Spleen (tissue), 11 donors: ENCODE data around the gene STRN4. TPM values are rescaled to one million over a fixed set of nuclear protein-coding genes. Genes with fewer than 3 reads are reported as not detected.
A peak's percentile ranks its signal among the peaks of the same experiment; 100 is the strongest.

Experiments
- DNase-seq: peaks from one replicate; pipeline ENCODE4 v3.0.0-alpha.2; 2020
- H3K27ac ChIP-seq, 8 donors: fragments of 200-600 bp; sonication (generic) in 7 of 8; 1 replicate in 4 of 8; 2 replicates in 4 of 8; pipeline versions ENCODE4 v1.5.0 to v1.8.0; 2016 to 2021; ENCODE audit warnings: inconsistent platforms in 4 of 8, mild to moderate bottlenecking in 4 of 8, moderate library complexity in 1 of 8
- H3K27me3 ChIP-seq, 7 donors: fragments of 200-600 bp; sonication (generic) in 6 of 7; replicated peaks in 1 of 7; 1 replicate in 4 of 7; 2 replicates in 3 of 7; pipeline versions ENCODE4 v1.5.0 to v1.8.0; 2016 to 2021; ENCODE audit warnings: inconsistent platforms in 3 of 7, mild to moderate bottlenecking in 1 of 7
- H3K36me3 ChIP-seq, 6 donors: fragments of 200-600 bp; sonication (generic) in 5 of 6; 1 replicate in 4 of 6; 2 replicates in 2 of 6; pipeline versions ENCODE4 v1.5.0 to v1.8.0; 2016 to 2021; ENCODE audit warnings: inconsistent platforms in 2 of 6
- H3K4me1 ChIP-seq, 6 donors: fragments of 200-600 bp; sonication (generic) in 5 of 6; 1 replicate in 3 of 6; 2 replicates in 3 of 6; pipeline versions ENCODE4 v1.5.0 to v1.8.0; 2016 to 2021; ENCODE audit warnings: inconsistent platforms in 3 of 6
- H3K4me3 ChIP-seq, 8 donors: fragments of 200-600 bp; sonication (generic) in 7 of 8; 1 replicate in 4 of 8; 2 replicates in 4 of 8; pipeline versions ENCODE4 v1.5.0 to v1.8.0; 2016 to 2021; ENCODE audit warnings: inconsistent platforms in 4 of 8, mild to moderate bottlenecking in 4 of 8, moderate library complexity in 2 of 8
- H3K9me3 ChIP-seq, 8 donors: fragments of 200-600 bp; sonication (generic) in 7 of 8; 1 replicate in 4 of 8; 2 replicates in 4 of 8; pipeline versions ENCODE4 v1.5.0 to v1.8.0; 2016 to 2021; ENCODE audit warnings: inconsistent platforms in 4 of 8
- CTCF ChIP-seq, 11 experiments: fragments of 200-600 bp in 7 of 11; fragments of 450-650 bp in 4 of 11; sonication (generic) in 4 of 11; IDR thresholded peaks in 8 of 11; conservative IDR thresholded peaks in 3 of 11; 1 replicate in 7 of 11; 2 replicates in 4 of 11; pipeline versions ENCODE4 v1.4.0 to v1.8.0; 2016 to 2021; ENCODE audit warnings: antibody characterized with exemption in 11 of 11, inconsistent platforms in 4 of 11, mild to moderate bottlenecking in 1 of 11
- POLR2A ChIP-seq, 3 donors: fragments of 450-650 bp; IDR thresholded peaks; one replicate each; pipeline ENCODE4 v1.5.1; 2017; ENCODE audit warnings: antibody characterized with exemption in 3 of 3, mild to moderate bottlenecking in 1 of 3
- POLR2AphosphoS5 ChIP-seq, 3 donors: sonication (generic); formaldehyde crosslinking; IDR thresholded peaks; one replicate each; pipeline ENCODE4 v1.5.1; 2017; ENCODE audit warnings: antibody characterized with exemption in 3 of 3
- WGBS, 5 donors: extraction: QIAGEN DNeasy Blood & Tissue Kit in 3 of 5; methylation state at CpG; one replicate each; pipeline versions ENCODE4 v1.1.5 to v1.1.7; 2013 to 2018; 5-methylcytosine and 5-hydroxymethylcytosine counted together
- intact Hi-C: fragments of 100-400 bp; cut with DNase I; formaldehyde crosslinking; loops from one replicate; pipeline ENCODE4 v1.15.0; 2023; ENCODE audit warnings: low total_unique reads
- polyA plus RNA-seq, 3 donors: library from polyadenylated mRNA; stranded (reverse); fragments of 200-250 nt; gene quantifications; one replicate each; pipeline ENCODE4 v1.2.1, GENCODE V29; 2013
- total RNA-seq, 7 donors: library from RNA; depleted of rRNA in 3 of 7; stranded (reverse); fragments of >200 nt in 3 of 7; fragmentation: NEBNext Ultra II Directional in 4 of 7; extraction: Animal tissue kit (Norgen Biotek cat#: 25700) in 4 of 7; gene quantifications; one replicate each; pipeline versions ENCODE4 v1.1.0 to v1.2.1, GENCODE V29; 2016 to 2021
- donor health status: healthy with polysubstance abuse.
- donor health status: DM: no; HTN: no; CAD: no; lungs with moderate emphysema.
- donor health status: DM: no; HTN: no; CAD: no.
- donor health status: Bipolar disorder and iron deficiency.
- donor health status: healthy.
- donor health status: DM: no; HTN: no; CAD: no.
- donor health status: DM: yes; HTN: yes; CAD: no.

Gene STRN4
- total and polyA plus RNA-seq, 10 donors, result 28.2 to 143 (median 96.6) TPM

GRCh38 chr19:46727757-46728156, 18.5 kb downstream of the STRN4 start:
- Histone ChIP-seq H3K4me3 (peak overlapping the region in 3 of 8 donors; percentile 3 to 57 (median 33)), H3K4me1 (peaks cover 47 to 100% (median 86%) of the 10 kb centered on the region in 6 donors), H3K9me3 (no peaks in the 10 kb centered on the region), H3K36me3 (peaks cover 0 to 100% (median 88%) of the 10 kb centered on the region in 6 donors), H3K27me3 (no peaks in the 10 kb centered on the region), H3K27ac (peak overlapping the region; percentile 32 to 93 (median 67))
- DNase-seq, result peak; percentile 69
- intact Hi-C loops, result loop anchor here (2.0 kb wide), 1 partner anchor 23 kb away; no protein-coding TSS in a partner anchor
- WGBS, 5 donors, result 61 to 83% (median 74%) methylated on average over 5 to 11 of the region's 11 CpGs
- TF ChIP-seq CTCF (IDR thresholded peaks at IDR 0.05 in 8 of 11, conservative IDR thresholded peaks at IDR 0.05 in 3 of 11) (no peak), POLR2AphosphoS5 (IDR thresholded peaks at IDR 0.05) (no peak), POLR2A (IDR thresholded peaks at IDR 0.05) (no peak)

GRCh38 chr19:46726971-46727501, 19.2 kb downstream of the STRN4 start:
- TF ChIP-seq POLR2A (IDR thresholded peaks at IDR 0.05) (no peak), POLR2AphosphoS5 (IDR thresholded peaks at IDR 0.05) (peak in 2 of 3 donors; percentile 33 to 47)
- peak; percentile 78 for DNase-seq

GRCh38 chr19:46726551-46726950, 19.7 kb downstream of the STRN4 start:
- no peak for DNase-seq
- intact Hi-C loops, result no loop called here
- Histone ChIP-seq H3K36me3 (peaks cover 0 to 100% (median 90%) of the 10 kb centered on the region in 6 donors), H3K27me3 (no peaks in the 10 kb centered on the region), H3K4me1 (peaks cover 48 to 100% (median 87%) of the 10 kb centered on the region in 6 donors), H3K9me3 (no peaks in the 10 kb centered on the region), H3K27ac (peak overlapping the region in 7 of 8 donors; percentile 20 to 93 (median 73)), H3K4me3 (peak overlapping the region in 2 of 8 donors; percentile 33 to 57)
- 65 to 83% (median 81%) methylated on average over 6 to 10 of the region's 10 CpGs for WGBS, 5 donors
- no peak for TF ChIP-seq CTCF (IDR thresholded peaks at IDR 0.05 in 8 of 11, conservative IDR thresholded peaks at IDR 0.05 in 3 of 11)
- no peak for TF ChIP-seq POLR2A (IDR thresholded peaks at IDR 0.05)
- no peak for TF ChIP-seq POLR2AphosphoS5 (IDR thresholded peaks at IDR 0.05)

More at GRCh38 chr19:46726971-46727501, 19.2 kb downstream of the STRN4 start:
- Histone ChIP-seq H3K9me3 (no peaks in the 10 kb centered on the region), H3K36me3 (peaks cover 0 to 100% (median 88%) of the 10 kb centered on the region in 6 donors), H3K27ac (peak overlapping the region in 7 of 8 donors; percentile 20 to 93 (median 73)), H3K4me1 (peaks cover 52 to 100% (median 86%) of the 10 kb centered on the region in 6 donors), H3K4me3 (peak overlapping the region in 2 of 8 donors; percentile 33 to 57), H3K27me3 (no peaks in the 10 kb centered on the region)
- intact Hi-C loops, result no loop called here
- WGBS, 5 donors, result 64 to 81% (median 74%) methylated on average over 11 to 14 of the region's 14 CpGs

- TF ChIP-seq POLR2A (IDR thresholded peaks at IDR 0.05) (no peak), CTCF (IDR thresholded peaks at IDR 0.05 in 8 of 11, conservative IDR thresholded peaks at IDR 0.05 in 3 of 11) (no peak), POLR2AphosphoS5 (IDR thresholded peaks at IDR 0.05) (peak; percentile 14 to 60 (median 44))
- H3K27me3 ChIP-seq, result no peaks in the 10 kb centered on the region
- H3K4me3 ChIP-seq, result peak overlapping the region in 2 of 8 donors; percentile 33 to 57
- peaks cover 0 to 100% (median 93%) of the 10 kb centered on the region in 6 donors for H3K36me3 ChIP-seq
- peak overlapping the region in 6 of 8 donors; percentile 15 to 93 (median 69) for H3K27ac ChIP-seq
- intact Hi-C loops, result no loop called here
- DNase-seq, result no peak
- no peaks in the 10 kb centered on the region for H3K9me3 ChIP-seq
- H3K4me1 ChIP-seq, result peaks cover 48 to 100% (median 88%) of the 10 kb centered on the region in 6 donors
- 68 to 80% (median 75%) methylated on average over 9 of the region's 9 CpGs for WGBS, 5 donors
Observed at GRCh38 chr19:46725859-46726393, 20.3 kb downstream of the STRN4 start.
